Neural cell (in vitro differentiated cells): Measurements from ENCODE around the gene REC8.

Experiments used
- CTCF ChIP-seq: fragments of 450-650 bp; IDR thresholded peaks from 2 replicates; pipeline ENCODE4 v1.5.1; 2014; ENCODE audit warnings: antibody characterized with exemption, mild to moderate bottlenecking, moderate library complexity; ENCODE audit not compliant: poor library complexity, severe bottlenecking
- EZH2 ChIP-seq: fragments of 200-600, 300-800 bp; shearing (Covaris generic), sonication (generic); IDR thresholded peaks from 2 replicates; pipeline ENCODE4 v1.6.1; 2014; ENCODE audit warnings: antibody characterized with exemption, low read length, borderline replicate concordance, mild to moderate bottlenecking; ENCODE audit not compliant: insufficient read depth, poor library complexity, severe bottlenecking
- MXI1 ChIP-seq: fragments of 450-650 bp; conservative IDR thresholded peaks from 2 replicates; pipeline ENCODE4 v1.6.1; 2014; ENCODE audit warnings: antibody characterized with exemption, mild to moderate bottlenecking; ENCODE audit not compliant: poor library complexity, severe bottlenecking
- POLR2AphosphoS5 ChIP-seq: IDR thresholded peaks from 2 replicates; pipeline ENCODE4 v1.6.1; 2012
- REST ChIP-seq: IDR thresholded peaks from 2 replicates; pipeline ENCODE4 v1.6.1; 2012; ENCODE audit warnings: borderline replicate concordance
- TAF1 ChIP-seq: IDR thresholded peaks from 2 replicates; pipeline ENCODE4 v1.6.1; 2012; ENCODE audit warnings: low read depth

- TF ChIP-seq TAF1 (no peak), CTCF (no peak), POLR2AphosphoS5 (no peak), EZH2 (no peak), REST (no peak), MXI1 (no peak)
Measured at GRCh38 chr14:24177041-24177825, 5.4 kb downstream of the REC8 start.
